ENCODE results near the gene LRRC75B.
A peak's percentile ranks its signal among the peaks of the same experiment; 100 is the strongest.

LRRC75B gene

GRCh38 chr22:24584871-24585411, 7.9 kb downstream of the LRRC75B start:
- no peak for DNase-seq

- DNase-seq = no peak
Measured at GRCh38 chr22:24584166-24584790, 8.6 kb downstream of the LRRC75B start.

GRCh38 chr22:24583221-24584165, 9.4 kb downstream of the LRRC75B start:
- DNase-seq = peak; percentile 94

- DNase-seq = no peak
Measured at GRCh38 chr22:24582056-24582814, 10.6 kb downstream of the LRRC75B start.

- no peak for DNase-seq
Measured at GRCh38 chr22:24580276-24580675, 12.6 kb downstream of the LRRC75B start.

- DNase-seq = no peak
Measured at GRCh38 chr22:24579258-24579601, 13.6 kb downstream of the LRRC75B start.

- DNase-seq = no peak
Measured at GRCh38 chr22:24578355-24579257, 14.3 kb downstream of the LRRC75B start.

GRCh38 chr22:24576778-24577177, 16.1 kb downstream of the LRRC75B start:
- no peak for DNase-seq

- DNase-seq = no peak
Measured at GRCh38 chr22:24571266-24571665, 21.6 kb downstream of the LRRC75B start.

- no peak for DNase-seq
Measured at GRCh38 chr22:24567668-24568067, 25.2 kb downstream of the LRRC75B start.

GRCh38 chr22:24566899-24567511, 25.9 kb downstream of the LRRC75B start:
- no peak for DNase-seq

GRCh38 chr22:24565077-24565476, 27.8 kb downstream of the LRRC75B start:
- DNase-seq = no peak

- no peak for DNase-seq
Measured at GRCh38 chr22:24564376-24565058, 28.4 kb downstream of the LRRC75B start.

GRCh38 chr22:24563246-24563645, 29.6 kb downstream of the LRRC75B start:
- no peak for DNase-seq

GRCh38 chr22:24559471-24559870, 33.4 kb downstream of the LRRC75B start:
- no peak for DNase-seq

GRCh38 chr22:24555165-24556039, 37.5 kb downstream of the LRRC75B start, which contains the start of gene SNRPD3:
TSS of gene SNRPD3 (plus strand) at chr22:24555999. CDS start at chr22:24557675, 1,676 bp downstream.
- DNase-seq = peak; percentile 97

GRCh38 chr22:24554313-24555164, 38.3 kb downstream of the LRRC75B start, which contains the start of gene GUCD1:
TSS of gene GUCD1 (minus strand) at chr22:24555138. CDS start at chr22:24554991, 147 bp downstream.
- DNase-seq = no peak

- DNase-seq = no peak
Measured at GRCh38 chr22:24553597-24554312, 39.1 kb downstream of the LRRC75B start.

Data from NCI-H1105 (cell line).